ACC112 (cell line): ENCODE results near the gene LRRC75B.
"Not testable (repeated sequence)": the region's sequence is repeated elsewhere in the genome, so short reads cannot be mapped to it uniquely, and the experiment has no call there.

Experiments used
- H2AFZ ChIP-seq: fragments of 200-600 bp; sonication (generic); one replicate; pipeline ENCODE4 v1.6.0; 2017; ENCODE audit warnings: antibody characterized with exemption, low read length; ENCODE audit not compliant: unreplicated experiment
- H3K27ac ChIP-seq: fragments of 200-600 bp; sonication (generic); 2 replicates; pipeline ENCODE4 v1.5.1; 2014; ENCODE audit warnings: low read depth, mild to moderate bottlenecking, antibody characterized with exemption, low read length, moderate library complexity
- H3K27me3 ChIP-seq: fragments of 200-600 bp; sonication (generic); 2 replicates; pipeline ENCODE4 v1.6.1; 2014; ENCODE audit warnings: mild to moderate bottlenecking, antibody characterized with exemption, low read length, moderate library complexity, mixed read lengths; ENCODE audit not compliant: insufficient read depth
- H3K36me3 ChIP-seq: fragments of 200-600 bp; sonication (generic); 2 replicates; pipeline ENCODE4 v1.6.1; 2016; ENCODE audit warnings: mild to moderate bottlenecking, antibody characterized with exemption, low read length, moderate library complexity, mixed read lengths; ENCODE audit not compliant: insufficient read depth
- H3K4me1 ChIP-seq: fragments of 200-600 bp; sonication (generic); one replicate; pipeline ENCODE4 v1.6.1; 2016; ENCODE audit warnings: low read length, mixed read lengths; ENCODE audit not compliant: insufficient read depth, unreplicated experiment, control insufficient read depth
- H3K4me3 ChIP-seq: fragments of 200-600 bp; sonication (generic); 2 replicates; pipeline ENCODE4 v1.5.1; 2014; ENCODE audit warnings: mild to moderate bottlenecking, low read depth, low read length
- H3K79me2 ChIP-seq: fragments of 200-600 bp; sonication (generic); one replicate; pipeline ENCODE4 v1.6.0; 2016; ENCODE audit warnings: low read length; ENCODE audit not compliant: control insufficient read depth, unreplicated experiment, insufficient read depth

The LRRC75B gene

DNA sequence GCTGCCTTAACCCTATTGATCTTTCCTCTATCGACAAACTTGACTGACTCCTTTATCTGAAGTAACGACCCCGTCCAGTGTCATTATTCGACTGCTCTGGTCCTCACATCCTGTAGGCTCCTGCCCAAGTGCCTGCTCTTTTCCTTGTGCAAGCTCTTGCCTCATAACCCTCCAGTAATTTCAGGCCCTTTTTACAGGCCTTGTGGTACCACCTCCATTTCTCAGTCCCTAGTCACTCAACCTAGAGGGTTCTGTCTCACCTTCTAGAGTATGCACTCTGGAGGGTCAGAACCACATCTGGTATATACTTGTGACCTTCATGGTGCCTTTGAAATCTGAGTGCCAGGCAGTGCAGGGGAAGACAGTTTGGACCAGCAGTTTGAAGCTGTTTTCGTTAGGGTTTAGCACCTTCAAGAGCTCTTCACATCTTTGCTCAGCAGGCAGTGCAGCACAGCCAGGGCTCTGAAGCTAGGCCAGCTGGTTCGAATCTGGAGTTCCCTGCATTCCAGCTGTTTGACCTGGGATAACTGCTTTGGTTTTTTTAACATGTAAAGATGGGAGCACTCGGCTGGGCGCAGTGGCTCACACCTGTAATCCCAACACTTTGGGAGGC, 25.9 kb downstream of the LRRC75B start:
- Histone ChIP-seq H3K4me3 (no peak overlapping the region), H3K36me3 (0 out of 2 replicates have a peak, but pooled peaks cover 8% of the 10 kb centered on the region), H2AFZ (no peak overlapping the region), H3K27me3 (no peaks in the 10 kb centered on the region), H3K4me1 (peaks cover 4% of the 10 kb centered on the region), H3K79me2 (peaks cover 48% of the 10 kb centered on the region), H3K27ac (no peak overlapping the region)

- peaks cover 4% of the 10 kb centered on the region for H3K4me1 ChIP-seq
- H3K79me2 ChIP-seq, result peaks cover 58% of the 10 kb centered on the region
- H3K27me3 ChIP-seq, result no peaks in the 10 kb centered on the region
- 0 out of 2 replicates have a peak, but pooled peaks cover 5% of the 10 kb centered on the region for H3K36me3 ChIP-seq
- H2AFZ ChIP-seq, result no peak overlapping the region
- H3K4me3 ChIP-seq, result no peak overlapping the region
- no peak overlapping the region for H3K27ac ChIP-seq
These were observed 27.8 kb downstream of the LRRC75B start for GRCh38 chr22:24565077-24565476.

- Histone ChIP-seq H3K4me1 (peaks cover 4% of the 10 kb centered on the region), H2AFZ (no peak overlapping the region), H3K36me3 (0 out of 2 replicates have a peak, but pooled peaks cover 5% of the 10 kb centered on the region), H3K27me3 (no peaks in the 10 kb centered on the region), H3K79me2 (peaks cover 59% of the 10 kb centered on the region), H3K27ac (no peak overlapping the region), H3K4me3 (no peak overlapping the region)
These were observed 28.4 kb downstream of the LRRC75B start for GRCh38 chr22:24564376-24565058.

DNA sequence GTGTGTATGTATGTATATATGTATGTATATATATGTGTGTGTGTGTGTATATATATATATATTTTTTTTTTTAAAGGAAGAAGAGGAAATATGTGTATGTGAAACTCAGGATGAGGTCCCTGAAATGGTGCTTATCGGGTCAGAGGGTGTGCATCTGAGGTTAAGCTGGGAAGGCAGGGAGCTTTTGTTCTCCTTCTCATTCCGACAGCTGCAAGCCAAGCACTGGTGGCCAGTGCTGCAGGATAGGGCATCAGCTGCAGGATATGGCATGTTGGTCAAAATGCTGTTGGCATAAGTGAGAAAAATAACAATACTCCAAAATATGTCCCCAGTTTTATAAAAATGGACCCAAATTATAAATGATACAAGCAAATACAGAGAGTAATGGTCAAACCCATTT, 29.6 kb downstream of the LRRC75B start:
- Histone ChIP-seq H3K27me3 (no peaks in the 10 kb centered on the region), H3K4me1 (peaks cover 4% of the 10 kb centered on the region), H3K4me3 (no peak overlapping the region), H3K36me3 (peaks cover 7% of the 10 kb centered on the region; the same call in 1 of the 2 replicates), H2AFZ (no peak overlapping the region), H3K79me2 (peaks cover 72% of the 10 kb centered on the region), H3K27ac (no peak overlapping the region)

DNA sequence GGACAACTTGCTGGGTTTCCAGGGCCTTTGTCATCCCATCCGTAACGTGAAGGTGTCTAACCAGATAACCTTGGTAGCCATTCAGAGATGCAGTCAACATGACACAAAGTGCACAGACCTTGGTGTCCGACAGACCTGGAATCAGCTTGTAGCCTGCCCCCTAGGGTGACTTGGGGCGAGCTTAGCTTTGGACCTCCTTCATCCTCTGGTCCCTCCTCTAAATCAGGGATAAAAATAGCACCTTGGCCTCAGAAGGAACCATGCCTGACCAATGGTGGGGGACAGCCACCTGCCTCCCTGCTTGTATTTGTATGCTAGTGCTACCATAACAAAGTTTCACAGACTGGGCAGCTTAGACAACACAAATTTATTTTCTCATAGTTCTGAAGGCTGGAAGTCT, 33.4 kb downstream of the LRRC75B start:
- peaks cover 4% of the 10 kb centered on the region for H3K4me1 ChIP-seq
- H3K4me3 ChIP-seq, result no peak overlapping the region
- H3K79me2 ChIP-seq, result peaks cover 73% of the 10 kb centered on the region
- no peak overlapping the region for H2AFZ ChIP-seq
- H3K27me3 ChIP-seq, result no peaks in the 10 kb centered on the region
- H3K36me3 ChIP-seq, result peaks cover 8% of the 10 kb centered on the region; the same call in 1 of the 2 replicates
- H3K27ac ChIP-seq, result no peak overlapping the region

- peaks cover 8% of the 10 kb centered on the region; the same call in 1 of the 2 replicates for H3K36me3 ChIP-seq
- H3K27me3 ChIP-seq, result no peaks in the 10 kb centered on the region
- peaks cover 81% of the 10 kb centered on the region for H3K79me2 ChIP-seq
- H3K4me1 ChIP-seq, result peaks cover 17% of the 10 kb centered on the region
- H3K4me3 ChIP-seq, result peak within 1 kb of the TSS; percentile 96
- H3K27ac ChIP-seq, result peak within 1 kb of the TSS; percentile 91
- peak within 1 kb of the TSS; percentile 89 for H2AFZ ChIP-seq
These were observed 37.5 kb downstream of the LRRC75B start, which contains the start of gene SNRPD3 for GRCh38 chr22:24555165-24556039. SNRPD3 (plus strand) TSS chr22:24555999; CDS start chr22:24557675, 1,676 bp downstream.

DNA sequence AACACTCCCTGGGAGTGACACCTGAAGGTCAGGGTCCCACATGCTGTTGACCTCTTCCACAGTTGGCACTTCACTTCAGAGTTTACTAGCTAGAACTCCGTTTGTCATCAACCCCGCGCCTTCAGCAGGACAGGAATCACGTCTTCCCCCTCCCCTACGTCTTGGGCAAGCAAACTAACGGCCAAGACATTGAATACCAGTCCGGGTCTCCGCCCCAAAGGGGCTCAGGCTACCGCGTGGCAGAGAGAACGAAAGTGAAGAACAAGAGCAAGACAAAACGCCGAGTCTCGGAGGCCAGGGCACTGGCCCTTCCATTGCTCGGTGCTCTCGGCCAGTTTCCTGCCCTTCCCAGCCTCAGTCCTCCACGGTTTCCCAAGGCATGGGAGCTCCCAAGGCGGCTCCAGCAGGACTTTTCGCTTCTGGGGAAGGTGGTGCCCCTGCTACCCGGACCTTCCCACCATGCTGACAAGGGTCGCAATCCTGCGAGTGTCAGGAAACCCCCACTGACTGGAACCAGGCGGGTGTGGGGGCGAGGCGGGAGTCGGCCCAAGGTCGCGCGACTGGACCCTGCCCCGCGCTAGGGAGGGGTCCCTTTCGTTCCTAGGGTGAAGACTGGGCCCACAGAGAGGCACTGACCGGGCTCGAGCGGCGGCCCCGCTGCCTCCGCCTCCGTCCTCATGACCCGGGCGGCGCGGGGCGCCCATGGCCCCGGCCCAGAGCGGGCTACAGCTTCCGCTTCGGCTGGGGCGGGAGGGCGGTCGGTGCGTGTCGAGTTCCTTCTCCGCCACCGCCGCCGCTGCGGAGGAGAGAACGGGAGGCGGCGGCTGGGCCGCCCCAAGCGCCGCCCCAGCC, 38.3 kb downstream of the LRRC75B start, which contains the start of gene GUCD1:
TSS of gene GUCD1 (minus strand) at position 826 of the 852 bp plus-strand sequence. CDS start at position 679, 147 bp downstream.
- Histone ChIP-seq H3K27ac (peak within 1 kb of the TSS; percentile 91), H3K36me3 (peaks cover 8% of the 10 kb centered on the region; the same call in 1 of the 2 replicates), H3K4me3 (peak within 1 kb of the TSS; percentile 96), H3K79me2 (peaks cover 86% of the 10 kb centered on the region), H2AFZ (peak within 1 kb of the TSS; percentile 89), H3K27me3 (no peaks in the 10 kb centered on the region), H3K4me1 (peaks cover 21% of the 10 kb centered on the region)

DNA sequence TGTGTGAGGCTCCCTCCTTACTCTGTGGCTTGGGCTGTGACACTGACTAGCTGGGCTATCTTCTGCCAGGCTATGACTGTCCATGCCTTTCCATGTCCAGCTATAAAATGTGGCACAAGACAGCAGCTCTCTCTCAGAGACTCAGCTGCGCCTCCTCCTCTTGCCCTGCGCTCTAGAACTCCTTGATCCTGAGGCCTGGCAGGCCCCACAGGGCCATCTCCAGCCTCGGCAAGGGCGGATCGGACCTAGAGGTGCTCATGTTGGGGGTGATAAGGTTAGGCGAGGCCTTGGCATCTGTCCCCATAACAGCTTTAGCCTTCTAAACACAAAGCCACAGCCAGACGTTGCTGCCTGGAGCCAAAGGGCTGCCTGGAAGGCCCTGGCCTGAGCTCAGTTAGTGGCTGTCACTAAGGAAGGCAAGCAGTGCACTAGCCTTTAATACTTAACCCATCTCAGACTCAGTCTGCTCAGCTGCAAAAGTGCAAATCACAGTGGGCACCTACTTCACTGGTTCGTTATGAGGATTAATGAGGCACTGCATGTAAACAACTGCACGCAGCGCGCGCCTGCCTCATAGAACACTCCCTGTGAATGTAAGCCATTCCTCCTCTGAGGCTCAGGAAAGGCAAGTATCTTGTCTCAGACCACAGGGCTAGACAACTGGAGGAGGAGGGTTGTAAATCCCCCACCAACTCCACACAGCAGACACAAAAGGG, 39.1 kb downstream of the LRRC75B start:
- peak overlapping the region; percentile 96 for H3K4me3 ChIP-seq
- H3K79me2 ChIP-seq, result peaks cover 83% of the 10 kb centered on the region
- H3K27me3 ChIP-seq, result no peaks in the 10 kb centered on the region
- peaks cover 5% of the 10 kb centered on the region; the same call in 1 of the 2 replicates for H3K36me3 ChIP-seq
- H3K27ac ChIP-seq, result peak overlapping the region; percentile 63; the same call in 1 of the 2 replicates
- peaks cover 21% of the 10 kb centered on the region for H3K4me1 ChIP-seq
- no peak overlapping the region for H2AFZ ChIP-seq

GRCh38 chr22:24552503-24553286, 40.2 kb downstream of the LRRC75B start:
- Histone ChIP-seq H3K4me3 (peak overlapping the region; percentile 96), H3K79me2 (peaks cover 73% of the 10 kb centered on the region), H3K4me1 (peaks cover 21% of the 10 kb centered on the region)
- H3K27me3 ChIP-seq, H3K36me3 ChIP-seq, H2AFZ ChIP-seq, H3K27ac ChIP-seq: not testable (repeated sequence)
